Hepatocyte (in vitro differentiated cells): ENCODE results near the gene GAB1.

Experiments used
- CTCF ChIP-seq: fragments of 200-600 bp; sonication (generic); IDR thresholded peaks from 2 replicates; pipeline ENCODE4 v1.5.1; 2016; ENCODE audit warnings: antibody characterized with exemption, mild to moderate bottlenecking; ENCODE audit not compliant: poor library complexity
- EZH2 ChIP-seq: fragments of 200-600 bp; sonication (generic); IDR thresholded peaks from 2 replicates; pipeline ENCODE4 v1.6.1; 2016; ENCODE audit warnings: antibody characterized with exemption, mild to moderate bottlenecking, borderline replicate concordance

GRCh38 chr4:143354990-143355389 is 18.3 kb downstream of the GAB1 start:
- TF ChIP-seq CTCF (no peak), EZH2 (no peak)
